GM18868 (cell line): ENCODE results near the gene FGF14.

Source experiments
- ATAC-seq: cut with Tn5 transposase; IDR thresholded peaks from one replicate; pipeline ENCODE4 v1.9.1; 2021; ENCODE audit warnings: mild to moderate bottlenecking, moderate library complexity; ENCODE audit not compliant: unreplicated experiment

Gene FGF14

DNA sequence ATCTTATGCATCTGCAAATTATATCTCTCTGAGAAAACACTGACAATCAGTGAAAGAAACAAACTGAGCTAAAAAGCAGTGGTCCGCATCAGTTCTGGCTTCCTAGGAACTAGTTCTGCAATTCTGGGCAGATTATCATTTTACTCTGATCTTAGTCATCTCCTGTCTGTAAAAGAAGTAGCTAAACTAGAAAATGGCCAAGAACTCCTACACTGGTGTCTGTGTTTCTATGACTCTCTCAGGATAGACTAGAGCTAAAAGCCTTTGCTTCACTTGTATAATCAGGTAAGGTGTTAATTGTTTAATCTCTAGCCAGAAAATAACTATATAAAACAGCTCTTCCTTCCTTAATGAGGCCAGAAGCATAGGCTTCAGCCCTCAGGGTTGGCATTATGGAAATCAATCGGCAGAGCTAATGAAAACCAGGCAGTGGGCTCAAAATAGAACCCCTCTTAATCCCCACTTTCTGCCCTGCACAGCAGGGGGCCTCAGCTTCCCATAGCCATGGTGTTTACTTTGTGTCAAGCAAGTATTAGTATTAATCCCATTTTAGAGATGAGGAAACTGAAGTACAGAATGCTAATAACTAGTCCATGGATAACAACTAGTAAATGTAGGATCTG, 459.2 kb downstream of the FGF14 start:
- ATAC-seq = no peak

DNA sequence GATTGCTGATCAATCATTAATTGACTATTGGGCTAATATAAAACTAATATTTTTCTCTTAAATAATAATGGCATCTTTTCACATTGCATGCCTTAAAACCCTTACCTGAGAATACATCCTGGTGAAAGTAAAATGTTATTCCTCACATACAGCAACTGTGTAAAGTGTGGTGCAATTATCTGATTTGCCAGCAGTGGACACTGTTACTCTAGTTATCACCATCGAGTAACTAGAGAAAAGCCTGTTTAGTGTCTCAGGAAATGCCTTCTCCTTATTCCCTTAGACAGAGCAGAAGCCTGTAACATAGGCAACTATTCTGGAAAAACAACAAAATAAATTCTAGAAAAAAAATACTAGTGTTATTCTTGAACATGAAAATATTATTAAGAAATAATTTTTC, 459.8 kb downstream of the FGF14 start:
- peak; percentile 72 for ATAC-seq

DNA sequence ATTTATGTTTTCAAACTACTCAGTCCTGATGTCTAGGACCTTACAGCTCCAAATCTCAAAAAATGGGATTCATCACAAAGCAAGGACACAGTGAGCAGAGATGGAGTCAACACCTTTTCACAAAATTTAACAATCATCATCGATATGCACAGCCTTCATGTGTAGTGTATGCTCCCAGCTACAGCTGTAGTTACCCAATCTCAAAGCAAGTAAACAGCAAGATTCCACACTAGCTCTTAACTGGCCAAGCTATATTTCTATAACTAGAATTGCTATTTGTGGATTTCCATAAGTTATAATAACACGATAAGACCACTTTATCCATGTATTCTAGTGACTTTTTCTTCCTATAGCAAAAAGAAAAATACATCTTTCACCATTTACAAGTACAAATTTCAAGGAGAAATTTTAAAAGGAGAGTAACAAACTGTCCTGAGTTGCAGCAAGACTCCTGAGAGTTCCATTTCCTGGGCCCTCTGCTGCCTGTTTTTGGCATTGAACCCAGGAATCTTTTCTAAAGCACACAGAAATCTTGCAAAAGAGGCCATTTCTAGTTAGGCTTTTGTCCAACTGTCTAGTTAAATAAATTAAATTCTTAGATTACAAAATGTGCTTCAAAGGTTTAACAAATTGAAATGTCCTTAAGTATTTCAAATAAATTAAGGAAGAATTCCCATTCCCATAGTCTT, 460.6 kb downstream of the FGF14 start:
- no peak for ATAC-seq

DNA sequence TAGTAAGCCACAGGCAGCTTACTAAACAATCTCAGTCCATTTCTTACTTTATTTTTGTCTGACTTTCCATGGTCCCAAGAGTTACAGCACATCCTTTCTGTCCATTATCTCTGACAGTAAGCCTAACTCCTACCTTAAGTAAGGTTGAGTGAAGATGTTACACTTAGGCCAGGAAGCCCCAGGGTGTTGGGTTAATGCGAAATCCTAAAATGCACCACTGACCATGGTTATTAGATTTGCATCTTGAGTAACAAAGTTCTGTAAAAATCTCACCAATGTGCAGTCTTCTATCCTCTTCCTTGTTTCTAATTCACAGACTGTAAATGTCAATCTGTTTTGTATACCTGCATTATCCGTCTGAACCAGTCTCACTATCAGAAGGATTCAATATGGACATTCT, 462.5 kb downstream of the FGF14 start:
- ATAC-seq = no peak

DNA sequence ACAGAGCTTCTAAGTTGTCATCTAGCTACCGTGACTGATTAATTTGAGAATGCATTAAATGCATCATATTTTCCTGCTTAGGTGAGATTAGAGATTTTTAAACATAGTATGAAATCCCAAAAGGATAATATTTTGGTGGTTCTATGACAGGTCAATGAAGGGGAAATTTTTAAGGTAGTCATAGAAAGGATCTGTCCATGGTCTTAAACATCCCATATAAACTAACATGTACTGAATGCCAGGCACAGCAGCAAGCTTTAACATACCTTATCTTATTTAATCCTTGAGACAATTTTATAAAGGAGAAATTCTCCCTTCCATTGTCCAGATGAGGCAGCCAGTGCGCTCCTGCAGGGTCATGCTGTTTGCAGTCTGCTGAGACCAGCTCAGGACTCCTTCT, 466.0 kb downstream of the FGF14 start:
- no peak for ATAC-seq

GRCh38 chr13:101931186-101931585, 470.7 kb downstream of the FGF14 start:
- no peak for ATAC-seq

DNA sequence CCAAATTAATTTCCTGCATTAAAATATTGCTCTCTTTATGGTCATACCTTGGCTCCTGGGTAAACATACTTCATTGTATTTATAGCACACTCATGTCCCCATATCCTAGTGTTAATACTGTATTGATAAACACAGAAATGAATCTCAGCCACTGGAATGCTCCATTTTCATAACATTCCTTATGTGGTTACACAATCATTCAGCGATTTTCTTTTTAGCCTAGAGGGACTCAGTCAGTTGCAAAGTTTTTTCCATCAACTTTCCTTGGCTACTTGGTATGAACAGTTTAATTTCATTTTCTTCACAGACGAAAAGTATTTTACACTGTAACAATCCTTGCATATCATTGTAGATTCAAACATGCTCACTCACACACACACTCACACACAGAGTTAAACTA, 471.5 kb downstream of the FGF14 start:
- no peak for ATAC-seq

DNA sequence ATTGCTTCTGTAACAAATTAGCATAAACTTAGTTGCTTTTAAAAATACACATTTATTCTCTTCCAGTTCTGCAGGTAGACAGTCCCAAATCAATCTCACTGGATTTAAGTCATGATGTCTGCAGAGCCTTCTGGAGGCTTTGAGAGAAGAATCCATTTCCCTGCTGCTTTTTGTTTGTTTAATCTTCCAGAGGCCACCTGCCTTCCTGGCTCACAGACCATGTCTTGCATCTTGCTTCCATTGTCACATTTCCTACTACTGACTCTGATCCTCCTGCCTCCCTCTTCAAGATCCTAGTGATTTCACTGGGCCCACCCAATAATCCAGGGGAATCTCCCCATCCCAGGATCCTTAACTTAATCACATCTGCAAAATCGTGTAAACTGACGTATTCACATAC, 476.1 kb downstream of the FGF14 start:
- ATAC-seq = no peak

DNA sequence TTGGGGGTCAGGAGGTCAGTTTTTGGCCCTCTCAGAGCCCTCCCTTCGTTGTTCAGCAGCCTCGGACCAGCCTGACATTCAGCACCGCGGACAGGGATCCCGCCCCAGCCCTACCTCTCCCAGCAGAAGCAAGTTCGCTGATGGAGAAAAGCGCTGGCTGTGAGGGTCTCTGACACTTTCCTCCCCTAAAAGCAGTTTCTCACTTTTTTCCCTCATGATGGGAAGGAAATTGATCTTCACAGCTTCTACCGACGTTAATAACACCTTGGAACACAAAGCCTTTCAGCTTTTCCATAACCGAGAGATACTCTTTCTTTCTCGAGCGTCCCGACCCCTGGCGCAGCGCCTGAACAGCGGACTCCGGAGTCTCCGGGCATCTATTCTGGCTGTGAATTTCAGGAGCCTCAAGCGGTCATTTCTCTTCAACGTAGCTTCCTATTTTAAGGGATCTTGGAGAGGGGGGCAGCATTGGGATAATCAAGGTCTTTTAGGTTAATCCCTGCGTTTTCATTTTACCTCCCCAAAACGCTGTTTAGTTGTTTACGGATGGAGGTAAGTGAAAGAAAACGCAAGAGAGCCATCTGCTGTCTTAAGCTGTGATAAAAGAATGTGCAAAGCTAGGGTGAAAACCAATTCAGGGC, 482.2 kb downstream of the FGF14 start:
- ATAC-seq = no peak

GRCh38 chr13:101917833-101918661, 483.8 kb downstream of the FGF14 start:
- no peak for ATAC-seq

GRCh38 chr13:101917475-101917810, 484.4 kb downstream of the FGF14 start:
- no peak for ATAC-seq

DNA sequence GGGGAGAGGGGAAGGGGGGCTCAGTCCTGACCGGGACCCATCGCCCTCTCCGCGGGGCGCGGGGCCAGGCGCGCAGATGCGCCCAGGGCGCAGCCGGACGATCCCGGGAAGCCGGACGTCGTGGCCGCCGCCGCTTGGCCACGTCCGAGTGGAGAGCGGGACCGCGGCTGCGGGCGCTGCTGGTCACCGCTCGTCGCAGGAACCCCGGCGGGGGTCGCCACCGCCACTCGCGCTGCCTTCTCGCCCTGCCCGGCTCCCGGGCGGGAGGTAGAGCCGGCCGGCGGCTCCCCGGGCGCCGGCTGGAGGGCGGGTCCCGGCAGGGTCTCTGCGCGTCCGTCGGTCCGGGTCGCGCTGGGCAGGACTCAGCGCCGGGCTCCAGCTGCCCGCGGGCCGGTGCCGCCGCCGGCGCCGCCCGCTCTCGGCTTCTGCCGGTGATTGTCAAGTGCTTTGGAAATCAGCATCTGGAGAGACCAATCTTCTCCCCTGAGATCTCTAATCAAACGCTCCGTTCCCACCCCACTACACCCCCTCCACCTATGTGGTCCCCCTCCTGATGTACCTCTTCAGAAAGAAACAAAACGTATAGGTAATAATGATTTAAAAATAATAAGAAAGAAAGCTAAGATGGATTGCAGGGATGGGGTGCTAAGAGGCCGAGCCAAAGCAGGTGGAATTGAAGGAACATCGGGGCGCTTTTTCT, 484.9 kb downstream of the FGF14 start:
- no peak for ATAC-seq

DNA sequence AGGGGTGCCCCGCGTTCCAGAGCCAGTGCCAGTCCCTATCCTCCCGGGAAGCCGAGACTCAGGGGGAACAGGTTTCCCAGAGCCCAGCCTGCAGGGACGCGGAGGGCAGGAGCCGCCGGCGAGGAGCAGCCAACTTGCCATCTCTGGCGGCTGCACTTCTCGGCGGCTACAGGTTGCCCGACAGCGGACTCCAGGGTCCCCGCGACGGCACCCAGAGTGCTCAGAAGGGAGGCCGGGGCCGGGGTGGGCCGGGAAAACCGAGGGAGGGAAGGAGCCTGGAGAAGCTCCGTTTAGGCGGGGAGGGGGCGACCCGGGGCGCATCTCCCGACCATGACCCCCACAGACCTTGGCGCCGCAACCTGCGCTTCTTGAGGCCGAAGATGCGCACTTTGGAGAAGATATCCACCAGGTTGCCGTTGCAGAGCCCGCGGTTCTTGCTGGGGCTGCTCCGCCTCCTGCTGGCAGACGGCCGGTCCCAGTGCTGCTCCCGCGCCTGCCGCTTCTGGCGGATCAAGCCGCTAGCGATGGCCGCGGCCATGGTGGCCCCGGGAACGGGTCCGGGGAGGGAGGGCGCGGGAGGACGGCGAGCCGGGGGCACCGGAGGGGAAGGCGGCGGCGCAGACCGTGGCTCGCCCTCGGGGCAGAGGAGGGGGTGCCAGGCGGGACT, 485.6 kb downstream of the FGF14 start:
- ATAC-seq = no peak

GRCh38 chr13:101915755-101916107, 486.1 kb downstream of the FGF14 start:
- ATAC-seq = no peak

- no peak for ATAC-seq
Measured at GRCh38 chr13:101915331-101915730, 486.5 kb downstream of the FGF14 start.

- ATAC-seq = no peak
Measured at GRCh38 chr13:101911752-101912151, 490.1 kb downstream of the FGF14 start.

DNA sequence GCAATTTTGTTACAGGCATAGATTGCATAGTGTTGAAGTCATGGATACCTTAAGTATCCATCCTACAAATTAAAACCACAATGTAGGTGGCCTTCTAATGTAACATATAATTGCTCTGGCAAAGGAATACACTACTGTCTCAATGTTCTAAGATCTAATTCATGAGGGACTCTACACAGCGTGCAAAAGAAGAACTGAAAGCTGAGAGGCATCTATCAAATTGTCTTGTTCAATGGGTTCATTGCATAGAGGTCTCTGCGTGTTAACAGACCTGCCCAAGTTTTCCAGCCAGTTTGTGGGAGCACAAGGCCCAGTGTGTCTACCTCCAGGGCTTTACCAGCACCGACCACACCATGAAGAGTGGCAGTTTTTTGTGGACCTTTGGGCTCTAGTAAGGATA, 498.0 kb downstream of the FGF14 start:
- ATAC-seq = peak; percentile 65

DNA sequence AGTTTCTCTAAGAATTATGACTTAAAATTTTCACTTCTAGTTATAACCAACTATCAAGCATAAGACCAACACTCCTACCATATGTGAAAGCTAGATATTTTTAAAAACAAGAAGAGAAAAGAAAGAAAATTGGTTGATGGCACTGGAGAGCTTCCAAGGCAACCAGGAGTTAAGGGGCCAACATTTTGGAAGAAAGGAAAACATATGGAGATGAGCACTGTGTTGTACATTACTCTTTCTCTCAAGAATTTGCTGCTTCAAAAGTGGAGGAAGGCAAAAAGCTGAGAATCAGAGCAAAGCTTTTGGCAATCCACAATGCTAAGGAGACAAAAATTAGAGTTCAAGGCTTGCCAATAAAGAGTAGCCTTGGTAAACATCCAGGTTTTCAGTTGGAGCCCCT, 503.2 kb downstream of the FGF14 start:
- ATAC-seq = no peak

DNA sequence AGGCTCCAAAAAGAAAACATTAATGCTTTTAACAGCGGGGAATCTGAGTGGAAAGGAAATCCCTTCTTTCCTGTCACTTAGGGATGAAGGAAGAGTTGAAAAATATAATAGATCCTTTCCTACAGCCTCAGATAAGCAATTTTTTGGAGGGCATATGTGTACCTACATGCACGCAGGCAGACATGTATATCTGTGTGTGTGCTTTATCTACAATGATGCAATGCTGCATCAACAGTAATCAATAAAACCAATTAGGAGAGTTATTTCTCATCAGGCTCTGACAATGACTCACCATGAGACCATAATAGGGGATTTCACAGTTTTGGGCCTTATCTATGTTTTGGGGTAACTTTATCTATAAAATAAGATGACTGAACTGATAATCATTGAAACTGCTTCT, 505.3 kb downstream of the FGF14 start:
- no peak for ATAC-seq

DNA sequence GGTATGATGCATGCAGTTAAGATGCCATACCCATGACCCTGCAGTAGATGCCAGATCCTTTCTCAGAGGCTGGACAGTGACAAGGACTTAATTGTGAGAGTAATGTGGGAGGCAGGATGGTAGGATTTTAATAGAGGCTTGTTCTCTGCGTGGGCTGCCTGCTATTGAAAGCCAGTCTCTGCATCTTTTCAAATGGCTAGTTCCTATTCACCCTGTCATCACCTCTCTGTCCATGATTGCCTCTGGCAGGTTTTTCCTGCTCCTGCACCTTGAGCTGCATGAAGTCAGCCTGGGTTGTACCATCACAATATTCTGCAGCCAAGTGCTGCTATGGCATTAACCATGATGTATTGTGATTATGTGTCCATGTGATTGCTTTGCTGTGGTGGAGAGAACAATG, 508.8 kb downstream of the FGF14 start:
- no peak for ATAC-seq

- ATAC-seq = no peak
Measured at GRCh38 chr13:101892296-101892695, 509.6 kb downstream of the FGF14 start.
